GM19467 (cell line): ENCODE measurements around the gene SPRED3.

Experiments used
- ATAC-seq: cut with Tn5 transposase; IDR thresholded peaks from one replicate; pipeline ENCODE4 v1.9.1; 2021; ENCODE audit warnings: mild to moderate bottlenecking, moderate library complexity; ENCODE audit not compliant: unreplicated experiment

Gene SPRED3

GRCh38 chr19:38443458-38443999 is 55.0 kb downstream of the SPRED3 start:
- no peak for ATAC-seq

DNA sequence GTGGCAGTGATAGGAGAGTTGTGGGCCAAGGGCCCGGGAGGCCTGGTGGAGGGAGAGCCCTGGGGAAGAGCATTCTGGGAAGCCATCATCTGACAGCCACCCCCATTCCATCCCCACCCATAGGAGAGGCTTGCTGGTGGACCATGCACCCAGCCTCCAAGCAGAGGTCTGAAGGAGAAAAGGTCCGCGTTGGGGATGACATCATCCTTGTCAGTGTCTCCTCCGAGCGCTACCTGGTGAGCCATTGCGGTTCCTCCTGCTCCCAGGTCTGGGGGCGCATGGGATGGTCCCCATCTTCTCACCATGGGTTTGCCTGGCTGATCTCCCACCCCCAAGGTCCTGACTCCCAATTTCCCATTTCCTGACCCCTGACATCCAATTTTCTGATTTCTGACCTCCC is 55.5 kb downstream of the SPRED3 start:
- ATAC-seq: no peak

DNA sequence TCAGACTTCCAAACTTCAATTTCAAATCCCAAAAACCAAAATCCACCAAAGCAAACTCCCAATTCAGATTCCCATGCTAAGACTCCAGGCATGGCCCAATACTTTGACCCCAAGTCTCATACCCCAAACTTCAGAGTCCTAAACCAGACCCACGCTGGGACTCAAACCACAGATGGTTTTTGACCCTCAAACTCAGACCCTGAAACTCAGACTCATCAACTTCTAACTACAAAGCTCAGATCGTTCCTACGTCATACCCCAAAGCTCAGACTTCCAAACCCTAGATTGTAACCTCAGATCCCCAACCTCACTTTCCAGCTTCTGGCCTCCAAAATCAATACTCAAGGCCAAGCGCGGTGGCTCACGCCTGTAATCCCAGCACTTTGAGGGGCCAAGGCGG is 56.9 kb downstream of the SPRED3 start:
- ATAC-seq: no peak

DNA sequence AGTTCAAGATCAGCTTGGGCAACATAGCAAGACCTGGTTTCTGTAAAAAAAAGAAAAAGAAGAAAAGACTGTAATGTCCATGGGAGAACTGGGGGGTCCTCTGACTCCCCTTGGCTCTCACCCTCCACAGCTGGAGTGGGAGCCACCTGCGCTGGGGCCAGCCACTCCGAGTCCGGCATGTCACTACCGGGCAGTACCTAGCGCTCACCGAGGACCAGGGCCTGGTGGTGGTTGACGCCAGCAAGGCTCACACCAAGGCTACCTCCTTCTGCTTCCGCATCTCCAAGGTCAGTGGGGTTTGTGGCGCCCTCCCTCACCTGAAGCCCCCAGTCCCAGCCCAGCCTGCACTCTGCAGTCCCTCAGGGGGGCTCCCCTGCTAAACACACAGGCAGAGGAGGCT is 59.7 kb downstream of the SPRED3 start:
- ATAC-seq: no peak
